B cell (primary cell): ENCODE results near the gene COG2. TPM values are rescaled to one million over a fixed set of nuclear protein-coding genes. Genes with fewer than 3 reads are reported as not detected.

Source experiments
- ATAC-seq: fragments of 200-7000 bp; cut with Tn5 transposase; one replicate; pipeline ENCODE4 v1.10.0; 2021; ENCODE audit warnings: low read depth, mild to moderate bottlenecking, moderate number of reproducible peaks, moderate library complexity
- CTCF ChIA-PET: fragments of 350-600 bp; sonication (Branson Sonifier 250); formaldehyde crosslinking; loops from one replicate; lab custom pipeline; 2021; ENCODE audit warnings: antibody characterized with exemption, inconsistent platforms; lab: Charles Lee
- POLR2A ChIA-PET: fragments of 350-600 bp; sonication (Branson Sonifier 250); formaldehyde crosslinking; loops from one replicate; lab custom pipeline; 2021; ENCODE audit warnings: antibody characterized with exemption; lab: Charles Lee
- DNase-seq: peaks from one replicate; pipeline ENCODE4 v3.0.0; 2013
- H2AFZ ChIP-seq: 2 replicates; pipeline ENCODE4 v1.6.1; 2012; ENCODE audit warnings: mild to moderate bottlenecking, low read depth, low read length; ENCODE audit not compliant: insufficient read depth, poor library complexity, severe bottlenecking
- H3K27ac ChIP-seq, 2 donors: 1 replicate in 1 of 2; 2 replicates in 1 of 2; pipeline ENCODE4 v1.5.1; 2012 to 2013; ENCODE audit warnings: low read length in 2 of 2, mild to moderate bottlenecking in 2 of 2, moderate library complexity in 1 of 2
- H3K27me3 ChIP-seq, 4 experiments: fragments of 200-600 bp in 1 of 4; sonication (generic) in 1 of 4; replicated peaks in 1 of 4; 1 replicate in 2 of 4; 2 replicates in 2 of 4; pipeline versions ENCODE4 v1.6.1 to v1.7.0; 2013 to 2016; ENCODE audit warnings: low read length in 3 of 4, mild to moderate bottlenecking in 2 of 4, mixed read lengths in 1 of 4, moderate library complexity in 1 of 4; ENCODE audit not compliant: insufficient read depth in 4 of 4, control insufficient read depth in 3 of 4; ENCODE audit errors: control extremely low read depth in 1 of 4
- H3K36me3 ChIP-seq, 2 experiments: replicated peaks in 1 of 2; 1 replicate in 1 of 2; 2 replicates in 1 of 2; pipeline versions ENCODE4 v1.6.1 to v1.7.1; 2013; ENCODE audit warnings: low read length in 1 of 2; ENCODE audit not compliant: insufficient read depth in 2 of 2, control insufficient read depth in 1 of 2; ENCODE audit errors: control extremely low read depth in 1 of 2, extremely low read depth in 1 of 2
- H3K4me1 ChIP-seq, 2 donors: fragments of 200-600 bp in 1 of 2; sonication (generic) in 1 of 2; 1 replicate in 1 of 2; 2 replicates in 1 of 2; pipeline versions ENCODE4 v1.5.1 to v1.6.1; 2013 to 2017; ENCODE audit warnings: low read length in 2 of 2; ENCODE audit not compliant: control insufficient read depth in 2 of 2, insufficient read depth in 2 of 2
- H3K4me2 ChIP-seq: replicated peaks from 2 replicates; pipeline ENCODE3; 2012; ENCODE audit warnings: mild to moderate bottlenecking, low read depth, low read length; ENCODE audit not compliant: poor library complexity, severe bottlenecking
- H3K4me3 ChIP-seq, 5 experiments: fragments of 200-600 bp in 1 of 5; sonication (generic) in 1 of 5; 1 replicate in 3 of 5; 2 replicates in 2 of 5; pipeline versions ENCODE4 v1.5.1 to v1.7.0; 2011 to 2016; ENCODE audit warnings: low read length in 4 of 5, mild to moderate bottlenecking in 4 of 5, low read depth in 2 of 5, control low read depth in 1 of 5, moderate library complexity in 1 of 5; ENCODE audit not compliant: insufficient read depth in 1 of 5; ENCODE audit errors: control extremely low read depth in 1 of 5, extremely low read depth in 1 of 5
- H3K79me2 ChIP-seq: fragments of 200-600 bp; sonication (generic); one replicate; pipeline ENCODE4 v1.6.0; 2016; ENCODE audit warnings: low read length; ENCODE audit not compliant: control insufficient read depth, insufficient read depth
- H3K9ac ChIP-seq: fragments of 200-600 bp; sonication (generic); 2 replicates; pipeline ENCODE4 v1.6.1; 2017; ENCODE audit warnings: mild to moderate bottlenecking, low read length, moderate library complexity
- H3K9me3 ChIP-seq, 3 donors: one replicate each; pipeline versions ENCODE4 v1.6.1 to v1.7.1; 2013; ENCODE audit warnings: low read length in 2 of 3; ENCODE audit not compliant: control insufficient read depth in 2 of 3, insufficient read depth in 1 of 3; ENCODE audit errors: control extremely low read depth in 1 of 3
- H4K20me1 ChIP-seq: 2 replicates; pipeline ENCODE4 v1.6.0; 2012; ENCODE audit warnings: mild to moderate bottlenecking, low read length; ENCODE audit not compliant: insufficient read depth, control insufficient read depth, poor library complexity, severe bottlenecking
- H3K27ac Mint-ChIP-seq: one replicate; pipeline ENCODE4 v1.8.0; 2021; ENCODE audit warnings: mixed read lengths
- H3K27me3 Mint-ChIP-seq: one replicate; pipeline ENCODE4 v1.8.0; 2021; ENCODE audit warnings: mixed read lengths
- H3K4me1 Mint-ChIP-seq: one replicate; pipeline ENCODE4 v1.8.0; 2021; ENCODE audit warnings: mixed read lengths
- H3K4me3 Mint-ChIP-seq: one replicate; pipeline ENCODE4 v1.8.0; 2021; ENCODE audit warnings: mixed read lengths
- H3K9me3 Mint-ChIP-seq: one replicate; pipeline ENCODE4 v1.8.0; 2022; ENCODE audit warnings: mixed read lengths; ENCODE audit not compliant: insufficient read depth
- CTCF ChIP-seq: fragments of 200-600 bp; IDR thresholded peaks from one replicate; pipeline ENCODE4 v1.8.0; 2022; ENCODE audit warnings: antibody characterized with exemption, mild to moderate bottlenecking
- EZH2 ChIP-seq: IDR thresholded peaks from 2 replicates; pipeline ENCODE4 v1.6.1; 2012; ENCODE audit warnings: borderline replicate concordance, low read depth, mild to moderate bottlenecking, moderate library complexity, low read length; ENCODE audit not compliant: insufficient read depth, poor library complexity, severe bottlenecking
- WGBS: methylation state at CpG from one replicate; pipeline ENCODE4 v1.1.5; 2013; ENCODE audit warnings: missing lambda C conversion rate; ENCODE audit not compliant: insufficient coverage; 5-methylcytosine and 5-hydroxymethylcytosine counted together
- intact Hi-C: fragments of 100-400 bp; cut with micrococcal nuclease; formaldehyde crosslinking; loops from one replicate; pipeline ENCODE4 v1.10.0; 2022
- polyA plus RNA-seq: library from polyadenylated mRNA; depleted of rRNA; stranded (reverse); fragments of >200 nt; gene quantifications from 2 replicates; pipeline ENCODE4 v1.2.3, GENCODE V29; 2012
- total RNA-seq, 2 donors: library from RNA; stranded (reverse); fragments of 120-200 nt in 1 of 2; gene quantifications; 1 replicate in 1 of 2; 2 replicates in 1 of 2; pipeline versions ENCODE4 v1.2.3 to v1.2.4, GENCODE V29; 2013 to 2022

Gene COG2
- total and polyA plus RNA-seq, 2 donors (not counting 1 experiment from before 2014, with no cell fraction given) = 17.0 to 42.5 TPM

- 73% methylated on average over 4 of the region's 7 CpGs for WGBS
- POLR2A ChIA-PET = no interaction called here
These were observed 5.6 kb upstream of the COG2 start for GRCh38 chr1:230636575-230637148.

More at GRCh38 chr1:230636575-230637148, 5.6 kb upstream of the COG2 start:
- Histone ChIP-seq H3K4me2 (no peak overlapping the region), H3K4me1 (peaks cover 3% of the 10 kb centered on the region in 2 donors), H2AFZ (no peak overlapping the region), H3K27me3 (peaks cover 0 to 20% (median 7%) of the 10 kb centered on the region in 4 experiments), H4K20me1 (no peaks in the 10 kb centered on the region), H3K9ac (no peak overlapping the region), H3K4me3 (no peak overlapping the region), H3K27ac (no peak overlapping the region), H3K79me2 (no peaks in the 10 kb centered on the region), H3K36me3 (no peaks in the 10 kb centered on the region), H3K9me3 (no peaks in the 10 kb centered on the region)
- Mint-ChIP-seq H3K9me3 (no peaks in the 10 kb centered on the region), H3K27ac (no peak overlapping the region), H3K4me3 (no peak overlapping the region), H3K27me3 (peaks cover 38% of the 10 kb centered on the region), H3K4me1 (peaks cover 5% of the 10 kb centered on the region)
- ATAC-seq (no peak), DNase-seq (no peak)
- CTCF ChIA-PET = no interaction called here
- intact Hi-C loops = no loop called here
- TF ChIP-seq CTCF = no peak
- no peak for TF ChIP-seq EZH2
